HUDEP-2 (cell line): ENCODE data around the gene RNF138.
"Not testable (repeated sequence)": the region's sequence is repeated elsewhere in the genome, so short reads cannot be mapped to it uniquely, and the experiment has no call there.

Experiments
- DNase-seq, 76 experiments: peaks; one replicate each; lab custom pipeline; 2025; ENCODE audit not compliant: unreplicated experiment in 76 of 76; lab: John Stamatoyannopoulos, UW

Gene RNF138

DNA sequence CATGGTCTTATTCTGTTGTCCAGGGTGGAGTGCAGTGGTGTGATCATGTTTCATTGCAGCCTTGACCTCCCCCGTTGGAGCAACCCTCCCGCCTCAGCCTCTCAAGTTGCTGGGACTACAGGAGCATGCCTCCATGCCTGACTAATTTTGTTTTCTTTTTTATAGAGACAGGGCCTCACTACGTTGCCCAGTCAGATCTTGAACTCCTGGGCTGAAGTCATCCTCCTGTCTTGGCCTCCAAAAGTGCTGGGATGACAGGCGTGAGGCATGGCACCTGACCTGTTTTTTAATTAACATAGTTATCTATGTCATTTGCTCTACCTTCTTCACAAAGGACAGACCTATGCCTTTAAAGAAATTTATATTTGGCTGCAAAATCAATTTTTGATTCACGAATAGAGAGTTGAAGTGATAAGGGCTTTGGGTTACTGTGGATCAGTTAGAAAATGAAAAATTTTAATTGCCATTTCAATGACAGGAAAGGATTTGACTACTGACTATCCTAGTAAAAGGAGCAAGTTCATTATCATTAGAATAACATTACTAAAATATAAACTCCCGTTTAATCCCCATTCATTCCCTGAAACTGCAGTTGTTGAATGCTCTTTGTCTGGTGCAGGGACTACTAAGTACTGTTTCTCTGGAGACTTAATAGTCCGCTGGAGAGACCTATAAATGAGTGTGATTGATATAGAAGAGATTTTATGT, 3.7 kb downstream of the RNF138 start:
- no peak for DNase-seq

DNA sequence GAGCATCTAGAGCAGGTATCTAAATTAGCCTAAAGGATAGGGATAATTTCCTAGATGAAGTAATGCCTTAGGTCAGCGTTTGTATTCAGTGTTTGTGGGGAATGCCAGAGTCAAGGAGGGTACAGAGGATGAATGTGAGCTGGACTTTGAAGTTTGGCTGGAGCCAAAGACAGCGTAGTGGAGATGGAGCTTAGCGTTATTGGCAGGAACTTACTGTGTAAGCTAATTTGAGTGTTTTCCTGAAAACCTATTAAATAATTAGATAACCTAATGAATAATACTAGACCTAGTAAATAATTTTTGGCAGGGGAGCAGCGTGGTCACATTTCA, 4.2 kb downstream of the RNF138 start:
- DNase-seq = no peak

DNA sequence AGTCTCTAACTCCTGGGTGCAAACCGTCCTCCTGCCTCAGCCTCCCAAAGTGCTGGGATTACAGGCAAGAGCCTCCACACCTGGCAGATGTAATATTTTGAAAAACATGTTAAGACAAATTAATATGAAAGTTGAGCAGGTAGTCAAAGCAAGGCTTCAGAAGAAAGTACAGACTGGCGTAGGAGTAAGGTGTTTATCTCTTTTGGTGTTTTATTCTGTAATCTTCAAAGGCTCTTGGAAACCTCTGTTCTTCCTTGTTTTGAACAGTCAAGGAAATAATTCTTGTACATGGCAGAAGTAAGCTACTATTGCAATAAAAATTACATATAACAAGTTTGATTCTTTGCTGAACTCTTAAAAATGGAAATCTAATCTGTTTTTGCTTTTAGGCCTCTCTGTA, 5.3 kb downstream of the RNF138 start:
- no peak for DNase-seq

DNA sequence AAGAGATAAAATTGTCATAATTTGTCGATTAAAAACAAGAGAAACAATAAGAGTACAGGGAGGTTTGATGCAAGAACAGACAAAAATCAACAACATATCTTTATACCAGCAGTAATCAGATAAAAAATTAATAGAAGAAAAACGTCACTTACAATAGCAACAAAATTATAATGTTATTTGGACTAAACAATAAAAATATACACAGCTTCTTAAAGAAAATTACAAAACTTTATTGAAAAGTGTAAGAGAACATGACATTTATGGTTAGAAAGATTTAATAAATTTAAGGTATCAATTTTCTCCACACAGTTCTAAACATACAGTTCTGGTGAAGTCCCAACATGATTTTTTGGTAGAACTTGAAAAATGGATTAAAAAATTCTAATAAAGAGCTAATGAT, 12.8 kb downstream of the RNF138 start:
- no peak for DNase-seq

DNA sequence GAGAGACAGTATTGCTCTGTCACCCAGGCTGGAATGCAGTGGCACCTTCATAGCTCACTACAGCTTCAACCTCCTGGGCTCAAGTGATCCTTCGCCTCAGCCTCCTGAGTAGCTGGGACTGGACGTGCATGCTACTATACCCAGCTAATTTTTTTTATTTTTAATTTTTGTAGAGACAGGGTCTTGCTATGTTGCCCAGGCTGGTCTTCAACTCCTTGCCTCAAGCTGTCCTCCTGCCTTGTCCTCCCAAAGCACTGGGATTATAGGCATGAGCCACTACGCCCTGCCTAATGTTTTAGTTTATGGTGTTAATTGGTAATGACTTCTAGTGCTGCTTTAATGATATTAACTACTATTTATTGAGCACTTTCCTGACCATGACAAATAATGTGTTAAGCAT, 18.3 kb downstream of the RNF138 start:
- DNase-seq = no peak

DNA sequence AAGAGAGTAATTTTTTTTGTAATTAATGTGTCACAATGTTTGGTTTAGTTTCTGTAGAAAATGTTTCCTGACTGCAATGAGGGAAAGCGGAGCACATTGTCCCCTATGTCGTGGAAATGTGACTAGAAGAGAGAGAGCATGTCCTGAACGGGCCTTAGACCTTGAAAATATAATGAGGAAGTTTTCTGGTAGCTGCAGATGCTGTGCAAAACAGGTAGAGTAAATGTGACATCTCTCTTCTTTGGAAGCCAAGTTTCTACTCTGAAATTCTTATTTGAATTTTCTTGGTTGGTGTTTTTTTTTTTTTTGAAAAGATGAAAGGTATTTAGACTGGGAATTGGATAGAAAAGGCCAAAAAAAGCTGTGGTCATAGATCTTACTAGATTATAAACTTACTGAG, 20.0 kb downstream of the RNF138 start:
- DNase-seq = no peak

DNA sequence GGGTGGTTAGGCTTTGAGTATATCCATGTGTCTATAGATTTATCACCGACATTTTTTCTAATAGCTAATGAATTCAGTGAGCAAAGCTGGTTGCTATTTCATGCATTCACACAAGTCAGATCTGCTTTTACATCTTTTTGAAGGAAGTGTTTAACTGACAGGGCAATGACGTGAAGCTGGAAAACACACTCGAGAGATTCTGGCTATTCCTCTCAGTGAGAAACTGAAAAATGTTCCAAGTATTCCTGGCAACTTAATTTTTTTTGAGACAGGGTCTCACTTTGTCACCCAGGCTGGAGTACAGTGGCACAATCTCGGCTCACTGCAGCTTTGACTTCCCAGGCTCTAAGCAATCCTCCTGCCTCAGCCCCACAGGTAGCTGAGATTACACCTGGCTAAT, 21.2 kb downstream of the RNF138 start:
- DNase-seq = no peak

DNA sequence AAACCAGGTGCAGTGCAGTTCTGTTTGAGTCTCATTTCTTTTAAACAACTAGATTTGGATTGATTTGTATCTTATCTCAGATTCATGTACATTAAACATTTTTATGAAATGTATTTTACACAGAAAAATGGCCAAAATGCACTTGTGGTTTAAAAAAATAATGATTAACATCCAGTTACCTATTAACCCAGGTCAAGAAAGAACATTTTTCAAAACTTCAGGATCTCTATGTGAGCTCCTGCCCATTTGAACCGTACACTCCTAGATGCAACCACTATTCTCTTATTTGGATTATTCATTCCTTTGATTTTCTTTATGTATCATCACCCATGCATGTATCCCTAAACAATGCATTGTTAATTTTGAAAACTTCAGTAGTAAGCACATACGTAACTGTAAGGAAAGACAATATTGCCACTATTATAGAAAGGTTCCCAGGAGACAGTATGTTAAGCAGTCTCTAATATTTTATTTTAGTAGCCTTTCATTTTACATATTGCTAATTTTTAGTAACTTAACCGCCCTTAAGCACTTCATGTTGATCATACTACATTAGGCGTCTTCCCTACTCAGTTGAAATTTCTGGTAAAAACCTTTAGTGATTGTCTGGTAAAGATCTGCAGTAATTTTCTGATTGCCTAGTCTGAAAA, 22.7 kb downstream of the RNF138 start:
- DNase-seq = no peak

DNA sequence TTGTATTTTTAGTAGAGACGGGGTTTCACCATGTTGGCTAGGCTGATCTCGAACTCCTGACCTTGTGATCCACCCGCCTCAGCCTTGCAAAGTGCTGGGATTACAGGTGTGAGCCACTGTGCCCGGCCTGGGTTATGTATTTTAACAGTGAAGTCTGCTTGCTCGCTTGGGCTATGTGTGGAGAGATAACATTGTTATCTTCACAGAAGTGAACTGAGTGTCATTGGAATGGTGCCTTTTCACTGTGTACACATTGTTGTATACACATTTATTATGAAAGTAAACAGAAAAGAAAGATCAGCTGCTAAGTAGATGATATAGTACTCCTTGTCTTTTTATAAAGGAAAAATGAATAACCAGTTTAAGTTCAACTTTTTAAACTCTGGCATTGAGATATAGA, 30.4 kb downstream of the RNF138 start:
- peak in 23 of 76 experiments; percentile 2 to 54 (median 18) for DNase-seq

DNA sequence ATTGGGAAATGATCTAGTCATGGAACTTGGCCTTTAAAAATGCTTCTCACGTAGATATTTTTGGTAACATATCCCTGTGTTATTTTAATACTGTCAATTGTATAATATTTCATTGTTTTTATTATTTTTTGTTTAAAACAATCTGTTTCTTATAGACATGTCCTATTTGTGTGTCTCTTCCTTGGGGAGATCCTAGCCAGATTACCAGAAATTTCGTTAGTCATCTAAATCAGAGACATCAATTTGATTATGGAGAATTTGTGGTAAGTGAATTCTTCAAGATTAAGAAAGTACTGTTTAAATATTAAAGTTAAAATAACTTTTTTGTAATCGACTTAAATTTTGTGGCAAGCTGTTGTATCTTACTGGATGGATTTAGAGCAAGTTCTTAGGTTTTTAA, 34.9 kb downstream of the RNF138 start:
- DNase-seq = no peak

DNA sequence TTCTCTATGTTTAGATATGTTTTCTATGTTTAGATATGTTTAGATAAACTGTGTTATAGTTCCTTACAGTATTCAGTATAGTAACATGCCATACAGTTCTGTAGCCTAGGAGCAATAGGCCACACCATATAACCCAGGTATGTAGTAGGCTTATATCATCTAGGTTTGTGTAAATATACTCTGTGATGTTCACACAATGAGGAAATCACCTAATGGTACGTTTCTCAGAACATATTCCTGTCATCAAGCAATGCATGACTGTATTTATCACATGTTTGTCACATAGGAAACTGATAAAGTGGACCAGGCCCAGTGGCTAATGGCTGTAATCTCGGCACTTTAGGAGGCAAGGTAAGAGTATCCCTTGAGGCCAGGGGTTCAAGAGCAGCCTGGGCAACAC, 44.0 kb downstream of the RNF138 start:
- no peak for DNase-seq

DNA sequence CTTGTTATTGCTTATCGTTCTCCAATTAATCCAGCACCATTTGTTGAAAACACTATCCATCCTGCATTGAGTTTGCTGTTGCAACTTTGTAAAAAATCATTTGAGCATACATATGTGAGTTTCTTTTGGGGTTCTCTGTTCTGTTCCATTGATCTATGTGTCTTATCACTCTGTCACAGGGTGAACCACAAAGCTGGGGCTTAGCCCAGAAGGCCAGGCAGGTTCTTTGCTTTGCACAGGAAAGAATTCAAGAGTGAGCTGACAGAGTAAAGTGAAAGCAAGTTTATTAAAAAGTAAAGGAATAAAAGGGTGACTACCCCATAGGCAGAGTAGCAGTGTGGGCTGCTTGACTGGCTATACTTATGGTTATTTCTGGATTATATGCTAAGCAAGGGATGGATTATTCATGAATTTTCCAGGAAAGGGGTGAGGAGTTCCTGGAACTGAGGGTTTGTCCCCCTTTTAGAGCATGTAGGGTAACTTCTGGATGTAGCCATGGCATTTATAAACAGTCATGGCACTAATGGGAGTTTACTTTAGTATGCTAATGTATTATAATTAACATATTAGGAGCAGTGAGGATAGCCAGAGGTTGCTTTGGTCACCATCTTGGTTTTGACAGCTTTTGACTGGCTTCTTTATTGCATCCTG, 46.8 kb downstream of the RNF138 start:
- DNase-seq = peak in 71 of 76 experiments; percentile 5 to 91 (median 57)

DNA sequence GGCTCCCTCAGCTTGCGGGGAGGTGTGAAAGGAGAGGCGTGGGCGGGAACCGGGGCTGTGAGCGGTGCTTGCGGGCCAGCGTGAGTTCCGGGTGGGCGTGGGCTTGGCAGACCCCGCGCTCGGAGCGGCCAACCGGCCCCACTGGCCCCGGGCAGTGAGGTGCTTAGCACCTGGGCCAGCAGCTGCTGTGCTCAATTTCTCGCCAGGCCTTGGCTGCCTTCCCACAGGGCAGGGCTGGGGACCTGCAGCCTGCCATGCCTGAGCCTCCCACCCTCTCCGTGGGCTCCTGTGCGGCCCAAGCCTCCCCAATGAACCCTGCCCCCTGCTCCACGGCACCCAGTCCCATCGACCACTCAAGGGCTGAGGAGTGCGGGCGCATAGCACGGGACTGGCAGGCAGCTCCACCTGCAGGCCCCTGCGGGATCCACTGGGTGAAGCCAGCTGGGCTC, 48.2 kb downstream of the RNF138 start:
- no peak for DNase-seq

DNA sequence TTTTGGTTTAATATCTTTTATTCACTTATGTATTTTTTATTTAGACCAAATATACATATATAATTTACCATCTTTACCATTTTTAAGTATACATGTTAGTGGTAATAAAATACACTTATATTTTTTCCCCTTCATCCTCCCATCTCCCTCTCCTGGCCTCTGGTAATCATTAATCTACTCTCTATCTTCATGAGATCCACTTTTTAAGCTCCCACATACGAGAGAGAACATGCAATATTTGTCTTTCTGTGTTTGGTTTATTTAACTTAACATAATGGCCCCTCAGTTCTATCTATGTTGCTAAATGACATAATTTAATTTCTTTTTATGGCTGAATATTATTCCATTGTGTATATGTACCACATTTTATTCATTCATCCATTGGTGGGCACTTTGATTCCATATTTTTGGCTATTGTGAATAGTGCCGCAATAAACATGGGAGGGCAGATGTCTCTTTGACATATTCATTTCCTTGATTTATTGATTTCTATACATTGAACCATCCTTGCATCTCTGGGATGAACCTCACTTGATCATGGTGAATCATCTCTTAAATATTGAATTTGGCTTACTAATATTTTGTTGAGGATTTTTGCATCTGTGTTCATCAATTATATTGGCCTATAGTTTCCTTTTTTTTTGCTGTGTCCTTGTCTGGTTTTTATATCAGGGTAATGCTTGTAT, 56.7 kb downstream of the RNF138 start:
- DNase-seq = no peak

DNA sequence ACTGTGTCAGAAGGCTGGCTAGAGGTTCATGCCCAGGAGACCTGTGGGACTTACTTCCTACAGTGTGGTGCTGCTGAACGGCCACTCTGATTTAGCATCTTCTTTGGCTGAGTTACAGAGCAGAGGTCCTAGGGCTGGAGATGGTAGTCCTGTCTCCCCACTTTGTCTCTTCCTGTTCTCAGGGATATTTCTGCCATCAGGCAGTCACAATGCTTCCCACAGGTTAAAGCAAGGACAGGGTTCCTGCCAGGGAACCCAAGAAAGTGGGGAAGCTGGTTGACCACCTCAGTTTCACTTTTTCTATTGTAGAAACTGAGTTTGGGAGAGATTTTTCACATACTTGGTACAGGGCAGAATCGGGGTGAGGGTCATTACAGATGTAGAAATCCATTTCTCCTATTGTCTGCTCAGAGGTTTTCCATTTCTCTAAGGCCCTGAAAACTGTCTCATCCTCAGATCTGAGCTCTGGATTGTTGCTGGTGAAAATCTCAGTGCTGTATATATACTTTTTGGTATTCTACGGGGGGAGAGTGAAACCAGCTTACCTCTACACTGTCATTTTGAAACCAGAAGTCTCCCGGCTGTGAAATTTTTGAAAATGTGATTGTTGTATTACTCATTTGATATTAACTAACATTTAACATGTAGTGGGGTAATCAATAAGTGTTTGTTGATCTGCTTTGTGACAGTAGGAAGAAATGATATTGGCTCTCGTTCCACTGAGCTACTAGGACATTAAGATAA, 61.2 kb downstream of the RNF138 start:
- DNase-seq = no peak

DNA sequence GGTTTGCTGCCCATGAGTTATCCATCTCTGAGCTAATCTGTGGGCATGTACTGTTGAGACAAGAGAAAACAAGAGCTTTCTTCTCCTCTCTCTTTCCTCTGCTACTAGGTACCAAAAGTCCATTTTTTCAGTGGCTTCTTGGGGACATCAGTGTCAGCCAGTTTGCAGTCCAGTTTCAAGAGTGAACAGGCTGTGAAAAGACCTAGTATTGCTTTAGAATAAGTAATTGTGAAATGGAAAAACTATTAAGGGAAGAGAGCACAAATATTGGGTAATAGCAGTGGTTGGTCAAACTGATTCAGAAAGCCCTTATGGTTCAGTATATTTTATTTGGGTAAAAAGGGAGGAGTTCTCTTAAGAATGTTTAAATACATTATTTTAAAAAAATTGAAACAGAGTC, 65.2 kb downstream of the RNF138 start:
- no peak for DNase-seq

DNA sequence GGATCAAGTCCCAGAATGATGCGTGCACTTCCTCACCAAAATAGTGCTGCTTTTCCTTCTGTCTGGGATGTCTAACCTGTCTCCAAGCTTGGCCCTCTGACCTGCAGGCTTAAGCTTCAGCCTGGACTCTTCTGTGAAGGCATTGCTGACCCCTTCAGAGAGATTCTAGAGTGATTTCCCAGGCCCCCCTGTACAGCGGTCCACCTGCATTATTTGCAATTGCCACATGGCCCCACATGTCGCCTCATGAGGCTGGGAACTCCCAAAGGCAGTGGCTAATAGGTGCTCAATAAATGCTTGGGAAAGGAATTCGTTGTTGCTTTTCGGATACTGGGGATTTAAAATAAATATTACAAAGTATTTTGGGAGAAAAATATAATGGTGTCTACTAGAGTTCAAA, 65.9 kb downstream of the RNF138 start:
- DNase-seq = no peak

DNA sequence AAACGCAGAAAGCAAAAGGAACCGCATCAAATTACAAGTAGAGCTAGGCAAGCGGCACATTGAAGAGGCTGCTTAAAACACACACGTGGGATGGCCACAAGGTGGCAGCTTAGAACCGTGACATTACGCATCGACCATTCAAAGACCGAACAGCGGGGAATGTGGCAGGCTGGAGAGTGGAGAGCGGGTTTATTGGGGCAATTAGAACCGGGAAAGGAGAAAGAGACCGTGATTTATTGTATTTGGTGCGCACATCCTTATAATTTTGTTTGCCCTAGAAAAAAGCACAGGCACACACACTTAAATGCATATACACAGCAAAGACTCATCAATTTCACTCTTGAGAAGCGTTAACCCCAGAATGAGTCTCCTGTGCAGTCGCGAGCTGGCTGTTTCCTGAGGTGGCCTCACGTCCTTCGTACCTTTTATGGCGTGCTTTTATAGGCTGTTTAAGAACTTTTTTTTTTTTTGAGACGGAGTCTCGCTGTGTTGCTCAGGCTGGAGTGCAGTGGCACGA, 66.5 kb downstream of the RNF138 start:
- peak in 67 of 76 experiments; percentile 2 to 84 (median 47) for DNase-seq

DNA sequence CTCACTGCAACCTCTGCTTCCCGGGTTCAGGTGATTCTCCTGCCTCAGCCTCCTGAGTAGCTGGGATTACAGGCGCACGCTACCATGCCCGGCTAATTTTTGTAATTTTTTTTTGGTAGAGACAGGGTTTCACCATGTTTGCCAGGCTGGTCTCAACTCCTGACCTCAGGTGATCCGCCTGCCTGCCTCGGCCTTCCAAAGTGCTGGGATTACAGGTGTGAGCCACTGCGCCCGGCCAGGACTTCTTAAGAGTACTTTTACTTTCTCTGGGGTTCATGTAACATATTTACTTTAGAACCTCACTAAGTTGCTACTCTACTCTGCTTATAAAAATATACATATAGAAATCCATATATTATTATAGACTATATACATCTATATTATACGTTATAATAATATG, 67.0 kb downstream of the RNF138 start:
- not testable (repeated sequence) for DNase-seq

DNA sequence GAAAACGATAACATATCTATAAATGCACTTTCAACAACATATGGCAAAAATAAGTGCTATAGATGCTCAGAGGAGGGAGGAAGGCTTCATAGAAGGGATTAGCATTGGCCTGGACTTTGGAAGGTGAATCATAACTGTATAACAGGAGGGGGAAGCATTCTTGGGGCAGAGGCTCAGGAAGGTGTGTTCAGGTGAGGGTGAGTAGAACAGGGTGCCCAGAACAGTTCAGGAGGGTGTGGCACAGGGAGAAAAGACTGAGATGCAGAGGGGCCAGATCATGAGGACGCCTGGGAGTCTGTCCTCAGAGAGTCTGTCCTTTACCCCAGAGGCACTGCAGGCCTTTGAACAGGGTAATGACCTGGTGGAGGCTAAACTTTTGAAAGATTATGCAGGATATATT, 68.9 kb downstream of the RNF138 start:
- no peak for DNase-seq
